ENCODE data around the gene MRPL2.

GRCh38 chr6:43038727-43039126, 20.5 kb downstream of the MRPL2 start:
- TF ChIP-seq EZH2 (IDR thresholded peaks at IDR 0.05; ENCODE audit: low read depth) (no peak), CTCF (conservative IDR thresholded peaks at IDR 0.05) (no peak)

Data from PC-9 (cell line).